Measurements from ENCODE around the gene DESI2. TPM values are rescaled to one million over a fixed set of nuclear protein-coding genes. Genes with fewer than 3 reads are reported as not detected.

DESI2 gene
- total and polyA plus RNA-seq, 2 experiments from 2014 or later = 31.5 to 48.2 TPM

GRCh38 chr1:244642526-244642925 lies 10.4 kb upstream of the DESI2 start:
- no peaks in the 10 kb centered on the region for H3K4me1 ChIP-seq (ENCODE audit: insufficient read depth)
- H3K4me2 ChIP-seq = no peak overlapping the region
- H3K27ac ChIP-seq = no peak overlapping the region
- no peaks in the 10 kb centered on the region for H3K79me2 ChIP-seq
- no peak overlapping the region for H3K4me3 ChIP-seq
- no peaks in the 10 kb centered on the region for H3K27me3 ChIP-seq
- H4K20me1 ChIP-seq (ENCODE audit: insufficient read depth, poor library complexity, severe bottlenecking) = no peaks in the 10 kb centered on the region
- H2AFZ ChIP-seq = no peak overlapping the region
- 90% methylated on average over 16 of the region's 16 CpGs for WGBS (ENCODE audit: low lambda C conversion rate, missing lambda C conversion rate)
- TF ChIP-seq, protein P1, sequence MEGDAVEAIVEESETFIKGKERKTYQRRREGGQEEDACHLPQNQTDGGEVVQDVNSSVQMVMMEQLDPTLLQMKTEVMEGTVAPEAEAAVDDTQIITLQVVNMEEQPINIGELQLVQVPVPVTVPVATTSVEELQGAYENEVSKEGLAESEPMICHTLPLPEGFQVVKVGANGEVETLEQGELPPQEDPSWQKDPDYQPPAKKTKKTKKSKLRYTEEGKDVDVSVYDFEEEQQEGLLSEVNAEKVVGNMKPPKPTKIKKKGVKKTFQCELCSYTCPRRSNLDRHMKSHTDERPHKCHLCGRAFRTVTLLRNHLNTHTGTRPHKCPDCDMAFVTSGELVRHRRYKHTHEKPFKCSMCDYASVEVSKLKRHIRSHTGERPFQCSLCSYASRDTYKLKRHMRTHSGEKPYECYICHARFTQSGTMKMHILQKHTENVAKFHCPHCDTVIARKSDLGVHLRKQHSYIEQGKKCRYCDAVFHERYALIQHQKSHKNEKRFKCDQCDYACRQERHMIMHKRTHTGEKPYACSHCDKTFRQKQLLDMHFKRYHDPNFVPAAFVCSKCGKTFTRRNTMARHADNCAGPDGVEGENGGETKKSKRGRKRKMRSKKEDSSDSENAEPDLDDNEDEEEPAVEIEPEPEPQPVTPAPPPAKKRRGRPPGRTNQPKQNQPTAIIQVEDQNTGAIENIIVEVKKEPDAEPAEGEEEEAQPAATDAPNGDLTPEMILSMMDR (IDR thresholded peaks at IDR 0.05; ENCODE audit: poor library complexity) = no peak
- TF ChIP-seq EZH2 (IDR thresholded peaks at IDR 0.05; ENCODE audit: borderline replicate concordance) = no peak
- TF ChIP-seq EZH2phosphoT487 (IDR thresholded peaks at IDR 0.05; ENCODE audit: low read depth, severe bottlenecking, unreplicated experiment) = no peak
- no peaks in the 10 kb centered on the region for H3K9me2 ChIP-seq (replicated peaks; ENCODE audit: insufficient read depth)
- H3K9me3 ChIP-seq (ENCODE audit: low read depth) = no peaks in the 10 kb centered on the region
- no peak for DNase-seq (ENCODE audit: low spot score)
- H3K36me3 ChIP-seq (replicated peaks; ENCODE audit: insufficient read depth, low read depth) = no peaks in the 10 kb centered on the region

- DNase-seq (ENCODE audit: low spot score) = no peak
- H3K4me2 ChIP-seq = no peak overlapping the region
- H3K36me3 ChIP-seq (replicated peaks; ENCODE audit: insufficient read depth, low read depth) = no peaks in the 10 kb centered on the region
- TF ChIP-seq EZH2phosphoT487 (IDR thresholded peaks at IDR 0.05; ENCODE audit: low read depth, severe bottlenecking, unreplicated experiment) (no peak), EZH2 (IDR thresholded peaks at IDR 0.05; ENCODE audit: borderline replicate concordance) (no peak)
- TF ChIP-seq, protein P1 (IDR thresholded peaks at IDR 0.05; ENCODE audit: poor library complexity) = no peak
- WGBS (ENCODE audit: low lambda C conversion rate, missing lambda C conversion rate) = 91% methylated on average over 14 of the region's 14 CpGs
- no peak overlapping the region for H3K27ac ChIP-seq
- no peaks in the 10 kb centered on the region for H3K4me1 ChIP-seq (ENCODE audit: insufficient read depth)
- no peaks in the 10 kb centered on the region for H3K9me2 ChIP-seq (replicated peaks; ENCODE audit: insufficient read depth)
- H4K20me1 ChIP-seq (ENCODE audit: insufficient read depth, poor library complexity, severe bottlenecking) = no peaks in the 10 kb centered on the region
- H3K9me3 ChIP-seq (ENCODE audit: low read depth) = no peaks in the 10 kb centered on the region
- H3K4me3 ChIP-seq = no peak overlapping the region
- no peaks in the 10 kb centered on the region for H3K27me3 ChIP-seq
- no peaks in the 10 kb centered on the region for H3K79me2 ChIP-seq
- H2AFZ ChIP-seq = no peak overlapping the region
These were observed 9.9 kb upstream of the DESI2 start for GRCh38 chr1:244642988-244643387.

DNA sequence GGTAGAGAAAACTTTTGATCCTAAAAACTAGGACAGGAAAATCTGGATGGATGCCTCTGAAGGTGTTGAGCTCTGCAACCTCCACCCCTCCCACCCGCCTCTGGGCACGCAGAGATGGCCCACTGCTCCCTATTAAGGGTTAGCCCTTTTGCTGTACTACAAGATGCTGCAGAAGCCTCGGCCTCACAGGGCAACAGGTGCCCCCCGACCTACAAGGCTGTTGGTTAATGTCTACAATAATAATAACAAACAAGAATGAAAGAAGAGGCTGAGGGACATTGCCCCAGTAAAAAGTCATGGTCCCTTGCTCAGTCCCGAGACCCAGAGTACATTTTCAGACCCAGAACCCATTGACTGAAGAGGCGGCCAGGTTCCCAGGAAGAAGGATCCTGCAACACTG lies 7.5 kb upstream of the DESI2 start:
- Histone ChIP-seq H4K20me1 (ENCODE audit: insufficient read depth, poor library complexity, severe bottlenecking) (no peaks in the 10 kb centered on the region), H3K79me2 (no peaks in the 10 kb centered on the region), H3K9me2 (replicated peaks; ENCODE audit: insufficient read depth) (no peaks in the 10 kb centered on the region), H3K4me2 (no peak overlapping the region), H3K27me3 (no peaks in the 10 kb centered on the region), H3K4me1 (ENCODE audit: insufficient read depth) (no peaks in the 10 kb centered on the region), H3K36me3 (replicated peaks; ENCODE audit: insufficient read depth, low read depth) (no peaks in the 10 kb centered on the region), H2AFZ (no peak overlapping the region), H3K9me3 (ENCODE audit: low read depth) (no peaks in the 10 kb centered on the region), H3K4me3 (no peak overlapping the region), H3K27ac (no peak overlapping the region)
- 80% methylated on average over 6 of the region's 6 CpGs for WGBS (ENCODE audit: low lambda C conversion rate, missing lambda C conversion rate)
- no peak for TF ChIP-seq EZH2 (IDR thresholded peaks at IDR 0.05; ENCODE audit: borderline replicate concordance)
- TF ChIP-seq, protein P1 (IDR thresholded peaks at IDR 0.05; ENCODE audit: poor library complexity) = no peak
- TF ChIP-seq EZH2phosphoT487 (IDR thresholded peaks at IDR 0.05; ENCODE audit: low read depth, severe bottlenecking, unreplicated experiment) = no peak
- DNase-seq (ENCODE audit: low spot score) = no peak

DNA sequence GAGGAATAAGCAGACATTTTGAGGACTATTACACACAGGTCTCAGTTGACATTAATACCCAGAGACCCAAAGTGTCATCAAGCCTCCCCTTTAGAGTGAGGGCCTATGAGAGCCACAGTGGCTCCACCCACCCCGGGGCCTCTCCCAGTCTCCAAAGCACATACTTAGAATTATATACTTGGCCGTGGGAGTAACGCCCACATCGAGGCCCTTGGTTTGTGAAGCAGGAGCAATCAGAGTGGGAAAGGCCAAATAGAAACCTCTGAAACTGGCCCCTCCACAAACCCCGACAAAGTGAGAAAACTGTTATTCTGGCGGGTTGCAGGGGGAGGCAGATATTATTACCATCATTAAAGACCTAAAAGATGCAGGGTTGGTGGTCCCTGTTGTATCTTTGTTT lies 7.0 kb upstream of the DESI2 start:
- H3K4me3 ChIP-seq = no peak overlapping the region
- H2AFZ ChIP-seq = no peak overlapping the region
- H3K79me2 ChIP-seq = no peaks in the 10 kb centered on the region
- no peak overlapping the region for H3K4me2 ChIP-seq
- H3K36me3 ChIP-seq (replicated peaks; ENCODE audit: insufficient read depth, low read depth) = no peaks in the 10 kb centered on the region
- H3K27ac ChIP-seq = no peak overlapping the region
- H4K20me1 ChIP-seq (ENCODE audit: insufficient read depth, poor library complexity, severe bottlenecking) = no peaks in the 10 kb centered on the region
- no peaks in the 10 kb centered on the region for H3K27me3 ChIP-seq
- TF ChIP-seq EZH2 (IDR thresholded peaks at IDR 0.05; ENCODE audit: borderline replicate concordance) = no peak
- TF ChIP-seq, protein P1 (IDR thresholded peaks at IDR 0.05; ENCODE audit: poor library complexity) = no peak
- no peak for TF ChIP-seq EZH2phosphoT487 (IDR thresholded peaks at IDR 0.05; ENCODE audit: low read depth, severe bottlenecking, unreplicated experiment)
- H3K4me1 ChIP-seq (ENCODE audit: insufficient read depth) = no peaks in the 10 kb centered on the region
- H3K9me3 ChIP-seq (ENCODE audit: low read depth) = no peaks in the 10 kb centered on the region
- WGBS (ENCODE audit: low lambda C conversion rate, missing lambda C conversion rate) = 92% methylated on average over 6 of the region's 6 CpGs
- DNase-seq (ENCODE audit: low spot score) = no peak
- H3K9me2 ChIP-seq (replicated peaks; ENCODE audit: insufficient read depth) = no peaks in the 10 kb centered on the region

Measured in hepatocyte (in vitro differentiated cells).